A549 (cell line): ENCODE data around the gene CDK11B. TPM values are rescaled to one million over a fixed set of nuclear protein-coding genes. Genes with fewer than 3 reads are reported as not detected.

Experiments used
- ATAC-seq, 2 experiments: fragments of 200-7000 bp in 1 of 2; fragments of >200 bp in 1 of 2; cut with Nextera tagmentation in 1 of 2; cut with Tn5 transposase in 1 of 2; 3 replicates each; pipeline versions ENCODE4 v1.8.0 to v1.9.1; 2018 to 2020; ENCODE audit warnings: mild to moderate bottlenecking in 1 of 2, moderate library complexity in 1 of 2
- CTCF ChIA-PET: fragments of 300-600 bp; sonication (Branson Sonifier 250); formaldehyde crosslinking; extraction: SDS; loops from one replicate; lab custom pipeline; 2021; ENCODE audit warnings: antibody characterized with exemption, inconsistent platforms; lab: Yijun Ruan, JAX
- POLR2A ChIA-PET: fragments of 350-600 bp; formaldehyde crosslinking; extraction: SDS; loops from one replicate; lab custom pipeline; 2021; ENCODE audit warnings: antibody characterized with exemption, inconsistent platforms; lab: Yijun Ruan, JAX
- DNase-seq, 2 experiments: peaks; one replicate each; pipeline versions ENCODE4 v3.0.0 to v3.0.0-alpha.2; 2011 to 2016; ENCODE audit warnings: low read depth in 1 of 2, low spot score in 1 of 2
- FAIRE-seq: peaks from 2 replicates; lab custom pipeline; 2011; peaks lifted over from hg19 to GRCh38; lab: Jason Lieb, UNC
- H3K27ac ChIP-seq, 2 experiments: fragments of >200 bp; sonication (Bioruptor Twin); formaldehyde crosslinking; 3 replicates each; pipeline ENCODE4 v1.5.1; 2016 to 2017
- H3K4me1 ChIP-seq: fragments of >200 bp; sonication (Bioruptor Twin); formaldehyde crosslinking; 3 replicates; pipeline ENCODE4 v1.6.1; 2016
- H3K4me2 ChIP-seq: fragments of >200 bp; sonication (Bioruptor Twin); formaldehyde crosslinking; 3 replicates; pipeline ENCODE4 v1.6.1; 2016
- H3K4me3 ChIP-seq: fragments of >200 bp; sonication (Bioruptor Twin); formaldehyde crosslinking; 3 replicates; pipeline ENCODE4 v1.5.1; 2016
- H3K9me3 ChIP-seq: fragments of >200 bp; sonication (Bioruptor Twin); formaldehyde crosslinking; 3 replicates; pipeline ENCODE4 v1.6.1; 2016
- ATOH8 ChIP-seq: fragments of 250-450 bp; sonication (Bioruptor Pico); IDR thresholded peaks from 2 replicates; pipeline ENCODE4 v1.5.0; 2020; ENCODE audit warnings: low read depth, mild to moderate bottlenecking, moderate library complexity
- CEBPB ChIP-seq, 2 experiments: fragments of >200 bp in 1 of 2; sonication (Bioruptor Twin) in 1 of 2; formaldehyde crosslinking in 1 of 2; IDR thresholded peaks; 2 replicates each; pipeline ENCODE4 v1.6.1; 2012 to 2016
- CTCF ChIP-seq: fragments of >200 bp; sonication (Bioruptor Twin); formaldehyde crosslinking; IDR thresholded peaks from 3 replicates; pipeline ENCODE4 v1.5.1; 2016
- EHF ChIP-seq: fragments of 250-450 bp; sonication (Bioruptor Pico); IDR thresholded peaks from 2 replicates; pipeline ENCODE4 v1.5.0; 2020; ENCODE audit warnings: mild to moderate bottlenecking
- EP300 ChIP-seq, 2 experiments: fragments of >200 bp; sonication (Bioruptor Twin); formaldehyde crosslinking; IDR thresholded peaks; 2 replicates in 1 of 2; 3 replicates in 1 of 2; pipeline ENCODE4 v1.6.1; 2016 to 2017
- ESRRA ChIP-seq: fragments of 150-350 bp; IDR thresholded peaks from 2 replicates; pipeline ENCODE4 v1.6.1; 2014; ENCODE audit warnings: mild to moderate bottlenecking, low read length, borderline replicate concordance
- FOSL2 ChIP-seq, 2 experiments: fragments of 450-650 bp in 1 of 2; fragments of >200 bp in 1 of 2; sonication (Bioruptor Twin) in 1 of 2; formaldehyde crosslinking; IDR thresholded peaks; 2 replicates each; pipeline versions ENCODE4 v1.5.0 to v1.6.1; 2016 to 2020; ENCODE audit warnings: mild to moderate bottlenecking in 1 of 2, moderate library complexity in 1 of 2
- FOXS1 ChIP-seq: fragments of 250-450 bp; sonication (Bioruptor Pico); IDR thresholded peaks from 2 replicates; pipeline ENCODE4 v1.5.0; 2020; ENCODE audit warnings: mild to moderate bottlenecking, moderate library complexity
- HDAC2 ChIP-seq: fragments of 200-600 bp; sonication (generic); IDR thresholded peaks from 2 replicates; pipeline ENCODE4 v1.6.1; 2016
- HEYL ChIP-seq: fragments of 250-450 bp; sonication (Bioruptor Pico); IDR thresholded peaks from 2 replicates; pipeline ENCODE4 v1.8.0; 2021; ENCODE audit warnings: mild to moderate bottlenecking, moderate library complexity
- HMGXB4 ChIP-seq: fragments of 250-450 bp; sonication (Bioruptor Pico); IDR thresholded peaks from 2 replicates; pipeline ENCODE4 v1.5.0; 2021; ENCODE audit warnings: mild to moderate bottlenecking, moderate library complexity, borderline replicate concordance
- HOXA7 ChIP-seq: fragments of 250-450 bp; sonication (Bioruptor Pico); IDR thresholded peaks from 2 replicates; pipeline ENCODE4 v1.5.0; 2020; ENCODE audit warnings: mild to moderate bottlenecking, moderate library complexity
- JUN ChIP-seq, 2 experiments: fragments of >200 bp; sonication (Bioruptor Twin); formaldehyde crosslinking; IDR thresholded peaks; 2 replicates in 1 of 2; 3 replicates in 1 of 2; pipeline ENCODE4 v1.6.1; 2016 to 2017
- JUNB ChIP-seq: fragments of >200 bp; sonication (Bioruptor Twin); formaldehyde crosslinking; IDR thresholded peaks from 2 replicates; pipeline ENCODE4 v1.6.1; 2016
- MAFK ChIP-seq: fragments of 450-650 bp; IDR thresholded peaks from 2 replicates; pipeline ENCODE4 v1.6.1; 2014; ENCODE audit not compliant: partially characterized antibody
- NFE2L2 ChIP-seq: fragments of 150-350 bp; conservative IDR thresholded peaks from 2 replicates; pipeline ENCODE4 v1.6.1; 2014; ENCODE audit warnings: low read length
- NPAS2 ChIP-seq: fragments of 250-450 bp; sonication (Bioruptor Pico); IDR thresholded peaks from 2 replicates; pipeline ENCODE4 v1.8.0; 2022; ENCODE audit warnings: mild to moderate bottlenecking, moderate library complexity, borderline replicate concordance
- NR3C1 ChIP-seq: fragments of >200 bp; sonication (Bioruptor Twin); formaldehyde crosslinking; IDR thresholded peaks from 3 replicates; pipeline ENCODE4 v1.6.1; 2017
- PHF8 ChIP-seq: fragments of 200-600 bp; sonication (generic); IDR thresholded peaks from 2 replicates; pipeline ENCODE4 v1.6.1; 2016; ENCODE audit warnings: low read depth, mild to moderate bottlenecking, antibody characterized with exemption, moderate library complexity, borderline replicate concordance
- POLR2A ChIP-seq: IDR thresholded peaks from 2 replicates; pipeline ENCODE4 v1.6.1; 2012; ENCODE audit warnings: mild to moderate bottlenecking, low read length
- POLR2AphosphoS2 ChIP-seq: conservative IDR thresholded peaks from 2 replicates; pipeline ENCODE4 v1.6.1; 2012; ENCODE audit warnings: low read length, improper control_type of control experiment, inconsistent platforms
- RAD21 ChIP-seq, 2 experiments: fragments of >200 bp in 1 of 2; sonication (Bioruptor Twin) in 1 of 2; formaldehyde crosslinking in 1 of 2; IDR thresholded peaks in 1 of 2; conservative IDR thresholded peaks in 1 of 2; 2 replicates in 1 of 2; 3 replicates in 1 of 2; pipeline ENCODE4 v1.6.1; 2012 to 2018; ENCODE audit warnings: inconsistent platforms in 1 of 2
- RARB ChIP-seq: fragments of 250-450 bp; sonication (Bioruptor Pico); IDR thresholded peaks from 2 replicates; pipeline ENCODE4 v1.8.0; 2021; ENCODE audit warnings: mild to moderate bottlenecking, moderate library complexity
- RCOR1 ChIP-seq: fragments of 150-350 bp; IDR thresholded peaks from 2 replicates; pipeline ENCODE4 v1.6.1; 2014; ENCODE audit warnings: antibody characterized with exemption, low read length, low read depth
- SREBF2 ChIP-seq: fragments of 450-650 bp; IDR thresholded peaks from 2 replicates; pipeline ENCODE4 v1.6.1; 2014; ENCODE audit warnings: mild to moderate bottlenecking, moderate library complexity
- TFCP2L1 ChIP-seq: fragments of 250-450 bp; sonication (Bioruptor Pico); IDR thresholded peaks from 2 replicates; pipeline ENCODE4 v1.5.0; 2021; ENCODE audit warnings: mild to moderate bottlenecking
- USF2 ChIP-seq: fragments of 450-650 bp; IDR thresholded peaks from 2 replicates; pipeline ENCODE4 v1.6.1; 2014; ENCODE audit warnings: antibody characterized with exemption
- ZFP36 ChIP-seq: fragments of 450-650 bp; IDR thresholded peaks from 2 replicates; pipeline ENCODE4 v1.6.1; 2014; ENCODE audit warnings: borderline replicate concordance; ENCODE audit not compliant: partially characterized antibody
- ZSCAN20 ChIP-seq: fragments of 250-450 bp; sonication (Bioruptor Pico); IDR thresholded peaks from 2 replicates; pipeline ENCODE4 v1.8.0; 2022; ENCODE audit warnings: mild to moderate bottlenecking, moderate library complexity
- WGBS: methylation state at CpG from one replicate; pipeline ENCODE4 v1.1.6; 2017; ENCODE audit errors: missing lambda C conversion rate; 5-methylcytosine and 5-hydroxymethylcytosine counted together
- polyA plus RNA-seq, 4 experiments: library from polyadenylated mRNA; depleted of rRNA in 3 of 4; stranded (reverse); fragments of >200 nt; fragmentation: RNase III in 1 of 4; extraction: RNeasy Plus Mini Kit Qiagen cat#74134 plus additional on column Dnase treatment in 1 of 4; gene quantifications; 2 replicates in 3 of 4; 3 replicates in 1 of 4; pipeline ENCODE4 v1.2.3, GENCODE V29; 2011 to 2017

Gene CDK11B
- polyA plus RNA-seq, 2 of the 4 experiments (the other 2 are of a cell fraction): 7.6 to 33.8 TPM

GRCh38 chr1:1622788-1623094 is 36.1 kb downstream of the CDK11B start:
- no peaks in the 10 kb centered on the region for H3K4me1 ChIP-seq
- no peak overlapping the region for H3K27ac ChIP-seq
- H3K4me2 ChIP-seq: no peak overlapping the region
- DNase-seq (no peak), ATAC-seq (no peak), FAIRE-seq (no peak)
- TF ChIP-seq MAFK (no peak), HMGXB4 (CRISPR knock-in tag) (no peak), JUNB (no peak), CEBPB (IDR thresholded peaks at IDR 0.05) (no peak), USF2 (no peak), FOXS1 (CRISPR knock-in tag) (no peak), EHF (CRISPR knock-in tag) (no peak), PHF8 (no peak), EP300 (IDR thresholded peaks at IDR 0.05) (no peak), HEYL (CRISPR knock-in tag) (no peak), POLR2A (no peak)
- 89% methylated on average over 17 of the region's 17 CpGs for WGBS
- CTCF ChIA-PET: no interaction called here
- H3K9me3 ChIP-seq: no peaks in the 10 kb centered on the region
- no peak overlapping the region for H3K4me3 ChIP-seq
- POLR2A ChIA-PET: no interaction called here

GRCh38 chr1:1622010-1622787 is 36.6 kb downstream of the CDK11B start:
- WGBS: 56% methylated on average over 11 of the region's 21 CpGs
- Histone ChIP-seq H3K9me3 (no peaks in the 10 kb centered on the region), H3K4me3 (no peak overlapping the region), H3K27ac (no peak overlapping the region), H3K4me2 (no peak overlapping the region)
- no peak for FAIRE-seq
- ATAC-seq: no peak
- TF ChIP-seq ZSCAN20 (no peak), TFCP2L1 (CRISPR knock-in tag) (no peak)
- TF ChIP-seq, all 56 proteins: peak for 0
- POLR2A ChIA-PET: no interaction called here
- CTCF ChIA-PET: interaction anchor here (0.5 kb wide), 1 partner anchor 31 kb away, joined by 3 read pairs; no protein-coding TSS in a partner anchor
- no peaks in the 10 kb centered on the region for H3K4me1 ChIP-seq
- no peak for DNase-seq

GRCh38 chr1:1621173-1622009 is 37.4 kb downstream of the CDK11B start:
- DNase-seq (no peak), FAIRE-seq (no peak), ATAC-seq (no peak)
- Histone ChIP-seq H3K27ac (no peak overlapping the region), H3K4me1 (0 out of 3 replicates have a peak, but pooled peaks cover 5% of the 10 kb centered on the region), H3K4me2 (no peak overlapping the region), H3K4me3 (no peak overlapping the region), H3K9me3 (no peaks in the 10 kb centered on the region)
- POLR2A ChIA-PET: no interaction called here
- 87% methylated on average over 10 of the region's 31 CpGs for WGBS
- TF ChIP-seq POLR2AphosphoS2: no peak
- TF ChIP-seq TFCP2L1 (CRISPR knock-in tag): no peak
- TF ChIP-seq RCOR1: no peak
- no peak for TF ChIP-seq RARB (CRISPR knock-in tag)
- TF ChIP-seq NFE2L2: no peak
- no peak for TF ChIP-seq NPAS2 (CRISPR knock-in tag)
- no peak for TF ChIP-seq JUN (IDR thresholded peaks at IDR 0.05)
- TF ChIP-seq FOSL2 (IDR thresholded peaks at IDR 0.05): no peak
- TF ChIP-seq FOSL2 (CRISPR knock-in tag; IDR thresholded peaks at IDR 0.05): no peak
- TF ChIP-seq SREBF2: no peak
- TF ChIP-seq HOXA7: no peak
- no peak for TF ChIP-seq NR3C1
- TF ChIP-seq RAD21 (conservative IDR thresholded peaks at IDR 0.05 in 1 of 2, IDR thresholded peaks at IDR 0.05 in 1 of 2): no peak
- TF ChIP-seq ATOH8 (CRISPR knock-in tag): no peak
- TF ChIP-seq ESRRA: no peak
- TF ChIP-seq CTCF: no peak
- TF ChIP-seq HDAC2: no peak
- TF ChIP-seq ZFP36: no peak
- CTCF ChIA-PET: interaction anchor here (0.5 kb wide), 1 partner anchor 32 kb away, joined by 3 read pairs; no protein-coding TSS in a partner anchor
